DND-41 (cell line): ENCODE results near the gene MUC22.
"Not testable (repeated sequence)": the region's sequence is repeated elsewhere in the genome, so short reads cannot be mapped to it uniquely, and the experiment has no call there.

Experiments
- ATAC-seq: fragments of 200-7000 bp; cut with Tn5 transposase; 3 replicates; pipeline ENCODE4 v1.9.1; 2021; ENCODE audit warnings: low read depth; ENCODE audit not compliant: insufficient read depth
- DNase-seq: peaks from one replicate; pipeline ENCODE4 v3.0.0-alpha.2; 2020
- H2AFZ ChIP-seq: 2 replicates; pipeline ENCODE4 v1.6.0; 2012; ENCODE audit warnings: low read depth, low read length
- H3K27ac ChIP-seq: 2 replicates; pipeline ENCODE4 v1.5.1; 2012; ENCODE audit warnings: low read length, inconsistent platforms
- H3K27me3 ChIP-seq: fragments of 200-600 bp; sonication (generic); 2 replicates; pipeline ENCODE4 v1.6.0; 2012; ENCODE audit warnings: low read length, mild to moderate bottlenecking, inconsistent platforms; ENCODE audit not compliant: insufficient read depth, poor library complexity
- H3K36me3 ChIP-seq: 2 replicates; pipeline ENCODE4 v1.5.1; 2012; ENCODE audit warnings: low read length, inconsistent platforms; ENCODE audit not compliant: insufficient read depth
- H3K4me1 ChIP-seq: 2 replicates; pipeline ENCODE4 v1.5.1; 2012; ENCODE audit warnings: mild to moderate bottlenecking, low read length; ENCODE audit not compliant: insufficient read depth
- H3K4me2 ChIP-seq: 2 replicates; pipeline ENCODE4 v1.6.0; 2012; ENCODE audit warnings: mild to moderate bottlenecking, moderate library complexity, low read length, inconsistent platforms; ENCODE audit not compliant: insufficient read depth
- H3K4me3 ChIP-seq, 2 experiments: fragments of 200-600 bp in 1 of 2; shearing (Covaris generic) in 1 of 2; 2 replicates each; pipeline ENCODE4 v1.5.1; 2012 to 2016; ENCODE audit warnings: inconsistent platforms in 2 of 2, low read length in 2 of 2, mild to moderate bottlenecking in 2 of 2, low read depth in 1 of 2, moderate library complexity in 1 of 2
- H3K79me2 ChIP-seq: 2 replicates; pipeline ENCODE4 v1.6.0; 2012; ENCODE audit warnings: low read length, inconsistent platforms; ENCODE audit not compliant: insufficient read depth
- H3K9ac ChIP-seq: 2 replicates; pipeline ENCODE4 v1.6.0; 2012; ENCODE audit warnings: low read depth, mild to moderate bottlenecking, inconsistent platforms, low read length, moderate library complexity
- H3K9me3 ChIP-seq: 2 replicates; pipeline ENCODE4 v1.5.1; 2012; ENCODE audit warnings: low read length, moderate library complexity, mild to moderate bottlenecking, inconsistent platforms; ENCODE audit not compliant: insufficient read depth, severe bottlenecking
- H4K20me1 ChIP-seq: 2 replicates; pipeline ENCODE4 v1.6.0; 2012; ENCODE audit warnings: low read length; ENCODE audit not compliant: insufficient read depth
- CTCF ChIP-seq: IDR thresholded peaks from 2 replicates; pipeline ENCODE4 v1.5.1; 2012; ENCODE audit warnings: borderline replicate concordance, low read length, moderate library complexity, mild to moderate bottlenecking; ENCODE audit not compliant: poor library complexity, severe bottlenecking; ENCODE audit errors: extremely low read depth
- EZH2 ChIP-seq: IDR thresholded peaks from 3 replicates; pipeline ENCODE4 v1.6.1; 2012; ENCODE audit warnings: borderline replicate concordance, low read depth, mild to moderate bottlenecking, moderate library complexity, low read length, inconsistent platforms; ENCODE audit not compliant: severe bottlenecking

The MUC22 gene

DNA sequence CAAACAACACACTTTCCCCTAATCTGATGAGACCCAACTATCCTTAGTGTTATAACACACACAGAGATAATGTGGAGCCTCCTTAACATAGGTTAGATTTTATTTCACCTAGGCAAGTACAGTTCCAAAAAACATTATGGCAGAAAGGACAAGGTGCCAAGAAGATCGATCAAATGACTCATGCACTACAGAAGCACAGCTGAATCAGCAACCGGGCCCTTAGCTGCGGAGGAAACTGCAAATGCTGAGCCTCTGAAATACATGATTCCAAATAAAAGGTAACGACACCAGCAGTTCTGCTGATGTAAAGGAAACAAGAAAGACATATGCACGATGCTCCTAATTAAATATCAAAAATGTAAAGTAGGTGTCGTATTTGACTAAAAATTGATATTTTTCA, 46.6 kb upstream of the MUC22 start:
- Histone ChIP-seq H3K27ac (no peak overlapping the region), H4K20me1 (no peaks in the 10 kb centered on the region), H3K4me3 (no peak overlapping the region), H2AFZ (no peak overlapping the region), H3K27me3 (peaks cover 15% of the 10 kb centered on the region), H3K9me3 (no peaks in the 10 kb centered on the region), H3K36me3 (no peaks in the 10 kb centered on the region), H3K4me1 (no peaks in the 10 kb centered on the region), H3K4me2 (no peak overlapping the region), H3K79me2 (no peaks in the 10 kb centered on the region), H3K9ac (no peak overlapping the region)
- no peak for ATAC-seq
- no peak for DNase-seq
- no peak for TF ChIP-seq CTCF
- TF ChIP-seq EZH2 = no peak

GRCh38 chr6:30964075-30964474, 46.2 kb upstream of the MUC22 start:
- H2AFZ ChIP-seq = no peak overlapping the region
- H3K9me3 ChIP-seq = no peaks in the 10 kb centered on the region
- H3K9ac ChIP-seq = no peak overlapping the region
- TF ChIP-seq CTCF (no peak), EZH2 (no peak)
- no peaks in the 10 kb centered on the region for H3K36me3 ChIP-seq
- H3K79me2 ChIP-seq = no peaks in the 10 kb centered on the region
- no peak overlapping the region for H3K4me3 ChIP-seq
- no peak overlapping the region for H3K27ac ChIP-seq
- H3K4me1 ChIP-seq = no peaks in the 10 kb centered on the region
- peaks cover 15% of the 10 kb centered on the region for H3K27me3 ChIP-seq
- ATAC-seq = peak; percentile 44; the same call in 2 of the 3 replicates
- no peaks in the 10 kb centered on the region for H4K20me1 ChIP-seq
- no peak for DNase-seq
- no peak overlapping the region for H3K4me2 ChIP-seq

DNA sequence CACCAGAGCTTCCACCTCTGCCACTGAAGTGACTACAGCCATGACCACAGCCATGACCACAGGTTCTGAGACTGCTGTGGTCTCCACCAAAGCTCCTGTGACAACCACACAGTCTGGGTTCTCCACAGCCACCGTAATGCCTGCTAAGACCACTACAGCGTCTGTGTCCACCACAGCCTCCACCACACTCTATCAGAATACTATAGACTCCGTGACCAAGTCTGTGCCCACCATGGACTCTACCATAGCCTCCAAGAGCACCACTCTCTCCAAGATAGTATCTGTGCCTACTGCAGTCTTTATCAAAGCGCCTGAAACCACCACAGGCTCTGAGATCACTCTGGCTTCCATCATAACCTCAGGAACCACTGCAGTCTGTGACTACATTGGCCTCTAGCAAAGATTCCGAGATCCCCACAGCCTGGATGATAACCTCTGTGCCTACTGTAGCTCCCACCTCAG, 45.1 kb upstream of the MUC22 start:
- H3K4me1 ChIP-seq = no peaks in the 10 kb centered on the region
- no peak overlapping the region for H3K4me2 ChIP-seq
- H3K27ac ChIP-seq = no peak overlapping the region
- DNase-seq (no peak), ATAC-seq (peak; percentile 53)
- no peaks in the 10 kb centered on the region for H3K79me2 ChIP-seq
- peaks cover 15% of the 10 kb centered on the region for H3K27me3 ChIP-seq
- H4K20me1 ChIP-seq = no peaks in the 10 kb centered on the region
- H2AFZ ChIP-seq = no peak overlapping the region
- H3K4me3 ChIP-seq = no peak overlapping the region
- H3K36me3 ChIP-seq = no peaks in the 10 kb centered on the region
- TF ChIP-seq CTCF (no peak), EZH2 (no peak)
- no peak overlapping the region for H3K9ac ChIP-seq
- H3K9me3 ChIP-seq = no peaks in the 10 kb centered on the region

- no peaks in the 10 kb centered on the region for H3K79me2 ChIP-seq
- DNase-seq (no peak), ATAC-seq (no peak)
- TF ChIP-seq CTCF = no peak
- no peak for TF ChIP-seq EZH2
- H3K27ac ChIP-seq = no peak overlapping the region
- H4K20me1 ChIP-seq = no peaks in the 10 kb centered on the region
- no peak overlapping the region for H2AFZ ChIP-seq
- H3K4me1 ChIP-seq = no peaks in the 10 kb centered on the region
- H3K9ac ChIP-seq = no peak overlapping the region
- no peaks in the 10 kb centered on the region for H3K9me3 ChIP-seq
- no peaks in the 10 kb centered on the region for H3K36me3 ChIP-seq
- H3K27me3 ChIP-seq = peaks cover 15% of the 10 kb centered on the region
- H3K4me2 ChIP-seq = no peak overlapping the region
- H3K4me3 ChIP-seq = no peak overlapping the region
Observed at GRCh38 chr6:30966154-30966553, 44.1 kb upstream of the MUC22 start.

DNA sequence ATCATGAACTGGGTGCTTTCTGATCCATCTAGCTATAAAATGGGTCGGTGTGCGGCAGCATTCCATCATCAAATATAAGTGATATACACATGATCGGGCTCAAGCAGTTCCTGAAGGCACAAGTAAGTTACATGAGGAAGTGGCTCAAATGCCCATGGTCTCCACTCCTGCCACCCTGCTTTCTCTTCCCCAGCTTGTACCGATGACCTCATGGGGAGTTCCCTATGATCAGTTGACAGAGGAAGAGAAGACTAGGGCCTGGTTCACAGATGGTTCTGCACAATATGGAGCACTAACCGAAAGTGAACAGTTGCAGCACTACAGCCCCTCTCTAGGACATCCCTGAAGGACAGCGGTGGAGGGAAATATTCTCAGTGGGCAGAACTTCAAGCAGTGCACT, 41.1 kb upstream of the MUC22 start:
- H3K4me1 ChIP-seq, H3K9ac ChIP-seq, H3K4me2 ChIP-seq, ATAC-seq, H3K9me3 ChIP-seq, DNase-seq, H3K36me3 ChIP-seq, H3K4me3 ChIP-seq, H4K20me1 ChIP-seq, H2AFZ ChIP-seq, H3K79me2 ChIP-seq, H3K27ac ChIP-seq: not testable (repeated sequence)
- peaks cover 12% of the 10 kb centered on the region for H3K27me3 ChIP-seq
